OCI-LY7 (cell line): ENCODE measurements around the gene FRMD5. TPM values are rescaled to one million over a fixed set of nuclear protein-coding genes. Genes with fewer than 3 reads are reported as not detected.
"Not testable (repeated sequence)": the region's sequence is repeated elsewhere in the genome, so short reads cannot be mapped to it uniquely, and the experiment has no call there.

ENCODE experiments used
- BruUV-seq: library from RNA; stranded (reverse); fragments of 400-500 nt; replicated peaks from 2 replicates; lab custom pipeline; 2021; lab: Mats Ljungman, UMichigan
- CTCF ChIA-PET: fragments of 300-600 bp; sonication (Branson Sonifier 250); formaldehyde crosslinking; loops from one replicate; lab custom pipeline; 2022; ENCODE audit warnings: antibody characterized with exemption; ENCODE audit not compliant: unreplicated experiment; lab: Charles Lee
- POLR2A ChIA-PET: fragments of 300-600 bp; sonication (Branson Sonifier 250); formaldehyde crosslinking; loops from one replicate; lab custom pipeline; 2022; ENCODE audit warnings: antibody characterized with exemption; lab: Charles Lee
- DNase-seq: peaks from one replicate; pipeline ENCODE4 v3.0.0-alpha.2; 2015; ENCODE audit warnings: low spot score
- H2AFZ ChIP-seq: fragments of 200-600 bp; sonication (generic), shearing (Covaris generic); 2 replicates; pipeline ENCODE4 v1.6.1; 2014; ENCODE audit warnings: mild to moderate bottlenecking, antibody characterized with exemption, low read length, moderate library complexity
- H3K27ac ChIP-seq: fragments of 200-600 bp; sonication (generic); 2 replicates; pipeline ENCODE4 v1.5.1; 2014; ENCODE audit warnings: mixed run types, low read depth, mild to moderate bottlenecking, moderate library complexity, low read length, inconsistent platforms; ENCODE audit not compliant: poor library complexity, severe bottlenecking
- H3K36me3 ChIP-seq: fragments of 200-600 bp; sonication (generic); 2 replicates; pipeline ENCODE4 v1.6.1; 2014; ENCODE audit warnings: mild to moderate bottlenecking, antibody characterized with exemption, low read length, moderate library complexity, mixed read lengths; ENCODE audit not compliant: insufficient read depth
- H3K4me1 ChIP-seq: fragments of 200-600 bp; sonication (generic); 2 replicates; pipeline ENCODE4 v1.5.1; 2014; ENCODE audit warnings: mild to moderate bottlenecking, low read length; ENCODE audit not compliant: insufficient read depth, poor library complexity, severe bottlenecking
- H3K4me2 ChIP-seq: fragments of 200-600 bp; sonication (generic); 2 replicates; pipeline ENCODE4 v1.6.1; 2014; ENCODE audit warnings: mild to moderate bottlenecking, low read length
- H3K4me3 ChIP-seq: fragments of 200-600 bp; sonication (generic); 2 replicates; pipeline ENCODE4 v1.5.1; 2014; ENCODE audit warnings: mild to moderate bottlenecking, low read depth, low read length; ENCODE audit not compliant: poor library complexity, severe bottlenecking
- H3K79me2 ChIP-seq: fragments of 200-600 bp; sonication (generic); 2 replicates; pipeline ENCODE4 v1.6.1; 2016; ENCODE audit warnings: low read depth, mild to moderate bottlenecking, low read length, moderate library complexity, mixed read lengths; ENCODE audit not compliant: insufficient read depth
- H3K9me2 ChIP-seq: fragments of 200-600 bp; sonication (generic); 2 replicates; pipeline ENCODE4 v1.6.1; 2016; ENCODE audit warnings: mild to moderate bottlenecking, low read length, mixed read lengths; ENCODE audit not compliant: insufficient read depth
- H3K9me3 ChIP-seq: fragments of 200-600 bp; sonication (generic); 2 replicates; pipeline ENCODE4 v1.6.1; 2014; ENCODE audit warnings: mild to moderate bottlenecking, mixed run types, low read length, mixed read lengths
- H4K20me1 ChIP-seq: fragments of 200-600 bp; sonication (generic); 2 replicates; pipeline ENCODE4 v1.6.1; 2014; ENCODE audit warnings: mild to moderate bottlenecking, antibody characterized with exemption, low read length, moderate library complexity, mixed read lengths; ENCODE audit not compliant: insufficient read depth
- EZH2phosphoT487 ChIP-seq: fragments of 200-600 bp; sonication (generic); IDR thresholded peaks from 2 replicates; pipeline ENCODE4 v1.6.1; 2018; ENCODE audit warnings: low read depth, borderline replicate concordance, mild to moderate bottlenecking, mixed run types, antibody characterized with exemption, low read length, moderate library complexity, mixed read lengths
- intact Hi-C: fragments of 100-400 bp; cut with micrococcal nuclease; formaldehyde crosslinking; loops from one replicate; pipeline ENCODE4 v1.10.0; 2022; ENCODE audit not compliant: unreplicated experiment
- total RNA-seq, 2 experiments: library from RNA; depleted of rRNA in 1 of 2; stranded (reverse); fragments of >200 nt in 1 of 2; shearing (Covaris generic) in 1 of 2; gene quantifications; 2 replicates each; pipeline ENCODE4 v1.2.3, GENCODE V29; 2014 to 2022
- TF ChIP-seq, protein P1 (sequence below): fragments of 200-600 bp; sonication (generic); conservative IDR thresholded peaks from 2 replicates; pipeline ENCODE4 v1.5.1; 2014; ENCODE audit warnings: mild to moderate bottlenecking, antibody characterized with exemption, low read length, moderate library complexity, mixed read lengths

FRMD5 gene
- total RNA-seq, 2 experiments from 2014 or later = not detected

GRCh38 chr15:43867096-43867495, 328.0 kb downstream of the FRMD5 start:
- Histone ChIP-seq H3K36me3 (peaks cover 92% of the 10 kb centered on the region), H3K79me2 (peaks cover 16% of the 10 kb centered on the region; the same call in 1 of the 2 replicates), H3K4me1 (no peaks in the 10 kb centered on the region), H3K27ac (no peak overlapping the region), H3K9me2 (no peaks in the 10 kb centered on the region), H3K4me3 (no peak overlapping the region), H4K20me1 (peaks cover 3% of the 10 kb centered on the region), H3K9me3 (no peaks in the 10 kb centered on the region), H3K4me2 (no peak overlapping the region), H2AFZ (no peak overlapping the region)
- ChIA-PET POLR2A (no interaction called here), CTCF (no interaction called here)
- DNase-seq = no peak
- no TSS peak for BruUV-seq
- TF ChIP-seq EZH2phosphoT487 = no peak
- TF ChIP-seq, protein P1, sequence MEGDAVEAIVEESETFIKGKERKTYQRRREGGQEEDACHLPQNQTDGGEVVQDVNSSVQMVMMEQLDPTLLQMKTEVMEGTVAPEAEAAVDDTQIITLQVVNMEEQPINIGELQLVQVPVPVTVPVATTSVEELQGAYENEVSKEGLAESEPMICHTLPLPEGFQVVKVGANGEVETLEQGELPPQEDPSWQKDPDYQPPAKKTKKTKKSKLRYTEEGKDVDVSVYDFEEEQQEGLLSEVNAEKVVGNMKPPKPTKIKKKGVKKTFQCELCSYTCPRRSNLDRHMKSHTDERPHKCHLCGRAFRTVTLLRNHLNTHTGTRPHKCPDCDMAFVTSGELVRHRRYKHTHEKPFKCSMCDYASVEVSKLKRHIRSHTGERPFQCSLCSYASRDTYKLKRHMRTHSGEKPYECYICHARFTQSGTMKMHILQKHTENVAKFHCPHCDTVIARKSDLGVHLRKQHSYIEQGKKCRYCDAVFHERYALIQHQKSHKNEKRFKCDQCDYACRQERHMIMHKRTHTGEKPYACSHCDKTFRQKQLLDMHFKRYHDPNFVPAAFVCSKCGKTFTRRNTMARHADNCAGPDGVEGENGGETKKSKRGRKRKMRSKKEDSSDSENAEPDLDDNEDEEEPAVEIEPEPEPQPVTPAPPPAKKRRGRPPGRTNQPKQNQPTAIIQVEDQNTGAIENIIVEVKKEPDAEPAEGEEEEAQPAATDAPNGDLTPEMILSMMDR = no peak
- intact Hi-C loops = no loop called here

GRCh38 chr15:43866636-43867035, 328.4 kb downstream of the FRMD5 start:
- H3K9me2 ChIP-seq, H3K4me2 ChIP-seq, BruUV-seq, DNase-seq, H3K9me3 ChIP-seq, CTCF ChIA-PET, H2AFZ ChIP-seq, H4K20me1 ChIP-seq, H3K4me1 ChIP-seq, POLR2A ChIA-PET, H3K4me3 ChIP-seq, intact Hi-C loops, H3K27ac ChIP-seq: not testable (repeated sequence)
- peaks cover 92% of the 10 kb centered on the region for H3K36me3 ChIP-seq
- H3K79me2 ChIP-seq = peaks cover 16% of the 10 kb centered on the region; the same call in 1 of the 2 replicates

- no peak overlapping the region for H3K4me3 ChIP-seq
- H3K9me2 ChIP-seq = no peaks in the 10 kb centered on the region
- no peaks in the 10 kb centered on the region for H3K4me1 ChIP-seq
- peaks cover 100% of the 10 kb centered on the region for H3K36me3 ChIP-seq
- H3K9me3 ChIP-seq = no peaks in the 10 kb centered on the region
- no peak overlapping the region for H3K27ac ChIP-seq
- no peak overlapping the region for H2AFZ ChIP-seq
- CTCF ChIA-PET = no interaction called here
- intact Hi-C loops = no loop called here
- no TSS peak for BruUV-seq
- DNase-seq = no peak
- POLR2A ChIA-PET = interaction anchor here (1.0 kb wide), 1 partner anchor 9 kb away, joined by 3 read pairs; no protein-coding TSS in a partner anchor
- H3K79me2 ChIP-seq = peaks cover 41% of the 10 kb centered on the region; the same call in 1 of the 2 replicates
- TF ChIP-seq, protein P1 = no peak
- no peak for TF ChIP-seq EZH2phosphoT487
- H4K20me1 ChIP-seq = 0 out of 2 replicates have a peak, but pooled peaks cover 12% of the 10 kb centered on the region
- no peak overlapping the region for H3K4me2 ChIP-seq
These were observed 335.5 kb downstream of the FRMD5 start for GRCh38 chr15:43859546-43859945.
